ENCODE measurements around the gene RNF126. TPM values are rescaled to one million over a fixed set of nuclear protein-coding genes. Genes with fewer than 3 reads are reported as not detected.

The RNF126 gene
- total RNA-seq, 3 donors from 2014 or later, result 47.5 to 69.1 (median 62.0) TPM

DNA sequence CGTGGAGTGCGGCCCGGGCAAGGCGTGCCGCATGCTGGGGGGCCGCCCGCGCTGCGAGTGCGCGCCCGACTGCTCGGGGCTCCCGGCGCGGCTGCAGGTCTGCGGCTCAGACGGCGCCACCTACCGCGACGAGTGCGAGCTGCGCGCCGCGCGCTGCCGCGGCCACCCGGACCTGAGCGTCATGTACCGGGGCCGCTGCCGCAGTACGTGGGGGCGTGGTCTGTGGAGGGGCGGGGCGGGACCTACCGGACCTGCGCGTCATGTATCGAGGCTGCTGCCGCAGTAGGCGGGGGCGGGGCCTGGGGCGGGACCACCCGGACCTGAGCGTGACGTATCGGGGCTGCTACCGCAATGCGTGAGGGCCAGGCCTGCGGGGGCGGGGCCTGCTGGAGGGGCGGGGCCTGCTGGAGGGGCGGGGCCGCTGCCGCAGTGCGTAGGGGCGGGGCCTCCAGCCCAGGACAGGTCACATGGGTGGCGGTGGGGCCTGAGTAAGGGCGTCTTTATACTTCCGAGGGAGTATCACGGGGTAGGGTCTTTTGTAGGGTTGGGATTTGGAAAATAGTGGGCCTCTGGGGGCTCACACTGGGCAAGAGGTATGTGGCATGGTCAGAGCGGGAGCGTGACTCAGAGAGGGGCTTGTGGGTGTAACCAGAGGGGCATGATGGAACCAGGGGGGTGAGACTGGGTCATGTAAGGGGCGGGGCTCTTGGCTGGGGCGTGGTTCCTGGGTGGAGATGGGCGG lies 17.4 kb upstream of the RNF126 start:
- peak; percentile 92 for ATAC-seq
- H3K4me3 ChIP-seq, result peak overlapping the region; percentile 54
- peaks cover 11% of the 10 kb centered on the region for H3K4me1 ChIP-seq (ENCODE audit: low read depth)
- intact Hi-C loops (cut with DNase I, micrococcal nuclease), result no loop called here
- peak; percentile 61 for TF ChIP-seq CTCF (IDR thresholded peaks at IDR 0.05)
- no peaks in the 10 kb centered on the region for H3K36me3 ChIP-seq (ENCODE audit: low read depth)
- no peaks in the 10 kb centered on the region for H3K9me3 ChIP-seq
- peak; percentile 99 to 100 (median 100) for DNase-seq

DNA sequence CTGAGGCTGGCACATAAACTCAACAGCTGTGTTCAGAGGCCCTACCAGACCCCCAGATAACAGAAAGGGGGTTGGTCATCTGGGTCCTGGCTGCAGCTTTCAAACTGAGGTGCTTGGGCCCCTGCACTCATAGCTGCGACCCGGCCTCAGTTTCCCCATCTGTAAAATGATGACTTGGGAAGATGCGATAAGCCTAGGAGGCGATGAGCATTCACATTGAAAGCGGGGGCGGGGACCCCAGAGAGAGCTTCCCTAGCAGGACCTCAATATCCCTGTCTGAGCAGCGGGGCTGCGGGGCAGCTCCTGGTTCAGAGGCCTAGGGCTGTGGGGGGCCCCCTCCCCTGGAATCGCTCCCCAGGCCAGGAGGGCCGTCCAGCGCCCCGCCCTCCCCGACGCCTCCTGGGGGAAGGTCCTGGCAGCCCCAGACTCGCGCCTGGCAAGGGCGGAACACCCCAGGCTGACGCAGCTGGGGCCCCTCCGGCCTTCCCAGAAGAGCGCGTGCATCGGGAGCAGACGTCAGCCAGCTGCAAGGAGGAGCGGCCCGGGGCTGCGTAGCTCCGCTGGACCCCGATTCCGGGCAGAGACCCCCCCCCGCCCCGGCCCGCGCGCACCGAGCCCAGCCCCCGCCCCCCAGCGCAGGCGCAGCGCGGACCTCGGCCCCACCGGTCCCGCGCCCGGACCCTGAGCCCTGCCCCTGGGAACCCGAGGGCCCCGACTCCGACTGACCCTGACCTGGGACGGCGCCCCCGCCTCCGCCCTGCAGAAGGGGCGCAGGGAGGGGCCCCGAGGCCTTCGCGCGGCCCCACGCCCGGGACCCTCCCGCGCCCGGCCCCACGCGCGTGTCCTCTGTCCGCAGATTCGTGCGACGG lies 16.6 kb upstream of the RNF126 start:
- no peak for TF ChIP-seq CTCF (IDR thresholded peaks at IDR 0.05)
- Histone ChIP-seq H3K4me1 (ENCODE audit: low read depth) (peaks cover 12% of the 10 kb centered on the region), H3K4me3 (peak overlapping the region; percentile 54), H3K36me3 (ENCODE audit: low read depth) (no peaks in the 10 kb centered on the region), H3K9me3 (no peaks in the 10 kb centered on the region)
- peak; percentile 46 to 83 (median 73) for DNase-seq
- intact Hi-C loops (cut with DNase I, micrococcal nuclease), result no loop called here
- peak; percentile 3 for ATAC-seq

- Histone ChIP-seq H3K9me3 (no peaks in the 10 kb centered on the region), H3K4me1 (ENCODE audit: low read depth) (peaks cover 12% of the 10 kb centered on the region), H3K4me3 (no peak overlapping the region), H3K36me3 (ENCODE audit: low read depth) (no peaks in the 10 kb centered on the region)
- DNase-seq, result no peak
- intact Hi-C loops (cut with DNase I, micrococcal nuclease), result no loop called here
- no peak for ATAC-seq
- no peak for TF ChIP-seq CTCF (IDR thresholded peaks at IDR 0.05)
Measured at GRCh38 chr19:678791-679388, 15.9 kb upstream of the RNF126 start.

DNA sequence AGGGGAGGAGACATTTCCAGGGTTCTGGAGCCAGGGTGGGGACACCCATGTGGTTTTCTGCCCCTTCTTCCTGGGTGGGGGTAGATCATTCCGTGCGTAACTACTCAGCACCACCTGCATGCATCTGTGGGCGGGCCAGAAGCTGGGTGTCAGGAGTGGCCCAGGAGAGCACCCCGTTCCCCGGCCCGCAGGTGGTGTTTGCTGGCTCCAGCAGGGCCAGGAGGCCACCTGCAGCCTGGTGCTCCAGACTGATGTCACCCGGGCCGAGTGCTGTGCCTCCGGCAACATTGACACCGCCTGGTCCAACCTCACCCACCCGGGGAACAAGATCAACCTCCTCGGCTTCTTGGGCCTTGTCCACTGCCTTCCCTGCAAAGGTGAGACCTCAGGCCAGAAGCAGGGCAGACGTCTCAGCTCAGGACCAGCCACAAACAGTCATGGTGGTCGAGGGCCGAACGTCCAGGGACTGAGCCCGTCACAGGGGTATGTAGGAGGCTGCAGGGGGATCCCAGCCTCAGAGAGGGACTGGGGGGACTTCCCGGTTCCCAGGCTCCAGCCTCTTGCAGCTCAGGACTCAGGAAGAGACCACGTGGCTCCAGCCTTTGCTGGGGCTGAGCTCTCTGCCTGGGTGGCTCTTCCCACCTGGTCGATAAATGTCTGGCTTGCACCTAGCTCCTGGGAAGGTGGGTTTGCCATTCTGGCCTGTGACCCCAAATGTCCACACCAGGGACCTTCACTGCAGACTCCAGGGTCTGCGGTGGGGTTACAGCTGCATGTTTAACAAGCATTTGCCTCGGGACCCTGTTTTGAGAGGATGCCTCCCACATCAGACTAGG lies 14.8 kb upstream of the RNF126 start:
- no peak for TF ChIP-seq CTCF (IDR thresholded peaks at IDR 0.05)
- Histone ChIP-seq H3K4me3 (no peak overlapping the region), H3K36me3 (ENCODE audit: low read depth) (no peaks in the 10 kb centered on the region), H3K9me3 (no peaks in the 10 kb centered on the region), H3K4me1 (ENCODE audit: low read depth) (peaks cover 12% of the 10 kb centered on the region)
- peak in 1 of 3 donors; percentile 59 for DNase-seq
- ATAC-seq, result no peak
- intact Hi-C loops (cut with DNase I, micrococcal nuclease), result no loop called here

DNA sequence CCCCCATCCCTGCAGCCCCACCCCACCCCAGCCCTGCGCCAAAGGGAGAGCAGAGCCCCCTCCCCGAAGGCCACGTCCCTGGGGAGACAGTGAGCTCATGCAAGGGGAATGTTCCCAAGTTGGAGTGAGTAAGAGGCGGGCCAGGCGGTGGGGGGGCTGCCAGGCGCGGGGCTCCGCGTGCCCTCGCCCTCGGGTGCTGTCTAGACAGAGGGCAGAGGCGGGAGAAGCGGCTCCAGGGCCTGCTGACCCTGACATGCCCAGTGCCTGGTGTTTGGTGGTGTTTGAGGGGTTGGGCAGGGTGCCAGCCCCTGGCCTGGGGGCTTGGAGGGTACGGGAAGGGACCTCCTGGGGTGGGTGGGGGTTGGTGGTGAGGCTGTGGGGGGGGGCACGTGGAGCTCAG lies 14.2 kb upstream of the RNF126 start:
- intact Hi-C loops (cut with DNase I, micrococcal nuclease), result no loop called here
- H3K36me3 ChIP-seq (ENCODE audit: low read depth), result no peaks in the 10 kb centered on the region
- peaks cover 12% of the 10 kb centered on the region for H3K4me1 ChIP-seq (ENCODE audit: low read depth)
- no peak overlapping the region for H3K4me3 ChIP-seq
- DNase-seq (peak; percentile 42 to 74 (median 57)), ATAC-seq (no peak)
- H3K9me3 ChIP-seq, result no peaks in the 10 kb centered on the region
- no peak for TF ChIP-seq CTCF (IDR thresholded peaks at IDR 0.05)

All from mucosa of descending colon (tissue), 3 donors.